Endothelial cell of umbilical vein (primary cell): ENCODE data around the gene ZDHHC19. TPM values are rescaled to one million over a fixed set of nuclear protein-coding genes. Genes with fewer than 3 reads are reported as not detected.

ENCODE experiments used
- BruUV-seq: library from RNA; stranded (reverse); fragments of 400-500 nt; replicated peaks from 2 replicates; lab custom pipeline; 2021; lab: Mats Ljungman, UMichigan
- CTCF ChIA-PET: fragments of 300-600, 350-600 bp; sonication (Branson Sonifier 250); formaldehyde crosslinking; loops from one replicate; lab custom pipeline; 2021; ENCODE audit warnings: antibody characterized with exemption, inconsistent platforms; lab: Charles Lee
- POLR2A ChIA-PET: fragments of 300-600, 350-600 bp; sonication (Branson Sonifier 250); formaldehyde crosslinking; loops from one replicate; lab custom pipeline; 2021; ENCODE audit warnings: antibody characterized with exemption, inconsistent platforms; lab: Charles Lee
- DNase-seq: peaks from one replicate; pipeline ENCODE4 v3.0.0-alpha.2; 2011; ENCODE audit warnings: low read depth, low spot score
- FAIRE-seq: peaks from 2 replicates; lab custom pipeline; 2011; peaks lifted over from hg19 to GRCh38; lab: Jason Lieb, UNC
- H2AFZ ChIP-seq: 2 replicates; pipeline ENCODE4 v1.6.0; 2012; ENCODE audit warnings: low read depth, low read length, control low read depth, inconsistent platforms
- H3K27ac ChIP-seq: 2 replicates; pipeline ENCODE4 v1.5.1; 2011; ENCODE audit warnings: low read depth, mild to moderate bottlenecking, control low read depth, low read length, moderate library complexity; ENCODE audit not compliant: insufficient read depth
- H3K27me3 ChIP-seq, 2 experiments: 2 replicates each; pipeline versions ENCODE4 v1.6.0 to v1.6.1; 2011; ENCODE audit warnings: low read length in 2 of 2, mixed read lengths in 1 of 2; ENCODE audit not compliant: control insufficient read depth in 2 of 2, insufficient read depth in 2 of 2
- H3K36me3 ChIP-seq, 2 experiments: 2 replicates in 1 of 2; 3 replicates in 1 of 2; pipeline ENCODE4 v1.5.1; 2011; ENCODE audit warnings: low read length in 2 of 2, mild to moderate bottlenecking in 1 of 2, moderate library complexity in 1 of 2; ENCODE audit not compliant: control insufficient read depth in 2 of 2, insufficient read depth in 2 of 2; ENCODE audit errors: extremely low read depth in 1 of 2
- H3K4me1 ChIP-seq: 3 replicates; pipeline ENCODE4 v1.5.1; 2011; ENCODE audit warnings: mild to moderate bottlenecking, low read length; ENCODE audit not compliant: control insufficient read depth, insufficient read depth; ENCODE audit errors: extremely low read depth
- H3K4me2 ChIP-seq: 2 replicates; pipeline ENCODE4 v1.6.1; 2011; ENCODE audit warnings: low read length, control low read depth, mixed read lengths; ENCODE audit not compliant: insufficient read depth
- H3K4me3 ChIP-seq, 3 experiments: fragments of 200-600 bp in 1 of 3; sonication (generic), shearing (Covaris generic) in 1 of 3; replicated peaks in 1 of 3; 2 replicates each; pipeline ENCODE4 v1.5.1; 2011 to 2016; ENCODE audit warnings: control low read depth in 3 of 3, low read length in 3 of 3, mild to moderate bottlenecking in 2 of 3, inconsistent platforms in 1 of 3, low read depth in 1 of 3, moderate library complexity in 1 of 3; ENCODE audit not compliant: insufficient read depth in 1 of 3
- H3K79me2 ChIP-seq: 2 replicates; pipeline ENCODE4 v1.6.0; 2012; ENCODE audit warnings: low read length, inconsistent platforms; ENCODE audit not compliant: control insufficient read depth, insufficient read depth
- H3K9ac ChIP-seq: replicated peaks from 2 replicates; pipeline ENCODE3; 2011; ENCODE audit warnings: low read length, control low read depth; ENCODE audit not compliant: insufficient read depth; ENCODE audit errors: extremely low read depth
- H3K9me1 ChIP-seq: replicated peaks from 3 replicates; pipeline ENCODE4 v1.6.0; 2011; ENCODE audit warnings: mild to moderate bottlenecking, low read length; ENCODE audit not compliant: control insufficient read depth, insufficient read depth; ENCODE audit errors: extremely low read depth
- H3K9me3 ChIP-seq: replicated peaks from 2 replicates; pipeline ENCODE4 v1.5.1; 2012; ENCODE audit warnings: low read length, inconsistent platforms; ENCODE audit not compliant: control insufficient read depth, insufficient read depth
- H4K20me1 ChIP-seq: replicated peaks from 2 replicates; pipeline ENCODE3; 2011; ENCODE audit warnings: mild to moderate bottlenecking, low read length; ENCODE audit not compliant: control insufficient read depth, insufficient read depth; ENCODE audit errors: extremely low read depth
- CTCF ChIP-seq, 2 donors: IDR thresholded peaks; 1 replicate in 1 of 2; 2 replicates in 1 of 2; pipeline ENCODE4 v1.5.1; 2011; ENCODE audit warnings: low read length in 2 of 2, mild to moderate bottlenecking in 2 of 2, moderate library complexity in 2 of 2, control low read depth in 1 of 2, inconsistent platforms in 1 of 2, low read depth in 1 of 2; ENCODE audit not compliant: insufficient read depth in 1 of 2; ENCODE audit errors: extremely low read depth in 1 of 2
- EZH2 ChIP-seq: IDR thresholded peaks from 2 replicates; pipeline ENCODE4 v1.6.1; 2012; ENCODE audit warnings: borderline replicate concordance, low read depth, mild to moderate bottlenecking, moderate library complexity, low read length, inconsistent platforms; ENCODE audit not compliant: severe bottlenecking
- FOS ChIP-seq: IDR thresholded peaks from 2 replicates; pipeline ENCODE4 v1.6.1; 2011; ENCODE audit warnings: mild to moderate bottlenecking, low read length, moderate library complexity, borderline replicate concordance; ENCODE audit not compliant: insufficient read depth
- GATA2 ChIP-seq: IDR thresholded peaks from 2 replicates; pipeline ENCODE4 v1.7.0; 2011; ENCODE audit warnings: low read depth, mild to moderate bottlenecking, moderate library complexity, mixed read lengths, low read length; ENCODE audit not compliant: insufficient read length, insufficient read depth
- JUN ChIP-seq: IDR thresholded peaks from 2 replicates; pipeline ENCODE4 v1.6.1; 2011; ENCODE audit warnings: borderline replicate concordance, low read depth; ENCODE audit not compliant: insufficient read length, insufficient read depth
- MYC ChIP-seq: IDR thresholded peaks from one replicate; pipeline ENCODE4 v1.6.1; 2011; ENCODE audit warnings: mild to moderate bottlenecking, low read depth, low read length
- POLR2A ChIP-seq: IDR thresholded peaks from 2 replicates; pipeline ENCODE4 v1.6.1; 2012; ENCODE audit warnings: low read depth, mild to moderate bottlenecking, control low read depth, low read length
- dilution Hi-C: fragments of 300-500 bp; cut with MboI; formaldehyde crosslinking; loops from one replicate; pipeline ENCODE4 v1.15.0; 2019; ENCODE audit warnings: low sequenced_read_pairs; ENCODE audit not compliant: extremely low pct_ligation_motif_present
- intact Hi-C: fragments of 100-400 bp; cut with micrococcal nuclease; formaldehyde crosslinking; loops from one replicate; pipeline ENCODE4 v1.10.0; 2022
- polyA plus RNA-seq, 4 experiments: library from polyadenylated mRNA; depleted of rRNA in 3 of 4; stranded (reverse) in 3 of 4; unstranded in 1 of 4; fragments of >200 nt; gene quantifications; 2 replicates each; pipeline versions ENCODE4 v1.2.1 to v1.2.3, GENCODE V29; 2011 to 2012; ENCODE audit warnings: missing spikeins in 1 of 4
- total RNA-seq: library from RNA; stranded (reverse); gene quantifications from 2 replicates; pipeline ENCODE4 v1.2.3, GENCODE V29; 2021

The ZDHHC19 gene
- total and polyA plus RNA-seq, 2 donors (not counting 3 experiments of a cell fraction or from before 2014, with no cell fraction given) = not detected

DNA sequence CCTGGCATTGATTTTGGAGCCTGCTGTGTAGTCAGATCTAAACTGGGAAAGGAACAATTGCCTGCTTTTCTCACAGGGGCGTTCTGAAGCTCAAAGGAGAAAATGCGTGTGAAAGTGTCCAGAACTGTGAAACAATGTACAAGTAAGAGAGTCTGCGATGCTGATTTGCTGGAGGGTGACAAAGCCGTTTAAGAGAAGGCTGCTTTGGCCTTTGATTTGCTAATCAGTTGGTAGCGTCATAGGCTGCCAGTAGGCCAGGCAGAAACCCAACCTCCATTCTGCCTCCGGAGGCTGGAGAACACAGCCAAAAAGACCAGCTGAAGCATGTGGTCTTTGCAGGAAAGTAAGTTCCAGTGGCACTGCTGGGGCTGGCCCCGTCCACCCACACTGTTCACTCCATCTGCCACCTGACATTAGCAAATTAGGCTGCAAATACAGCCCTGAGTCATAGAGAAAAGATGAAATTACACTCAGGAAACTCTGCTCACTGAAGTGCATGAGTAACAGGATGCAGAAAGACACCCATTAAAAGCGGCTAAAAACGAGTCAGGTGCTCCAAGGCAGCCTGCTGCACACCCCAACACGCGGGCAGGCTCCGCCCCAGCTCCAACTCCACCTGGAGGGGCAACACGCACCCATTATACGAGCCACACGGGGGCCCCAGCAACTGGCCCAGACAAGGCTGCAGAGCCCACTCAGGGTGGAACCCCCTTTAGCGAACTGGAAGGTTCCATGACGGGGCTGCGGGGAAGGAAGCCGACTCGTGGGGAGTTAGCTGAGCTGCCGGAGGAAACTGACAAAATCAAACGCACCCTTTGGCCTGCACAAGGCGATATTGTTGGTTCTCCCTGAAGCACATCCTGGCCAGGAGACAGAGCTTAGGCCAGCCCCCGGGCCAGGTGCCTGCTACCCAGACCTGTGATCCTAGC lies 31.6 kb downstream of the ZDHHC19 start:
- ChIA-PET CTCF (no interaction called here), POLR2A (no interaction called here)
- Histone ChIP-seq H3K79me2 (no peaks in the 10 kb centered on the region), H3K4me3 (no peak overlapping the region), H3K27ac (no peak overlapping the region), H3K9me1 (no peaks in the 10 kb centered on the region), H4K20me1 (no peaks in the 10 kb centered on the region), H3K4me2 (no peak overlapping the region), H2AFZ (no peak overlapping the region), H3K4me1 (peaks cover 3% of the 10 kb centered on the region), H3K9ac (no peak overlapping the region), H3K36me3 (no peaks in the 10 kb centered on the region), H3K27me3 (no peaks in the 10 kb centered on the region), H3K9me3 (no peaks in the 10 kb centered on the region)
- TF ChIP-seq CTCF (IDR thresholded peaks at IDR 0.05; ENCODE audit: extremely low read depth in 1 of 2, insufficient read depth in 1 of 2, low read depth in 1 of 2, low read length in 2 of 2) (no peak), JUN (no peak), EZH2 (no peak), MYC (no peak), GATA2 (no peak), FOS (peak; percentile 47), POLR2A (no peak)
- FAIRE-seq = no peak
- dilution Hi-C loops = no loop called here
- peak; percentile 25 for DNase-seq
- no TSS peak for BruUV-seq
- intact Hi-C loops = no loop called here
